ENCODE data around the gene MTMR3. TPM values are rescaled to one million over a fixed set of nuclear protein-coding genes. Genes with fewer than 3 reads are reported as not detected.

The MTMR3 gene
- total RNA-seq, 1 donor from 2014 or later, result 35.4 TPM

- H3K9me3 ChIP-seq (ENCODE audit: low read depth), result no peaks in the 10 kb centered on the region
- H2AFZ ChIP-seq (replicated peaks), result no peak overlapping the region
- H3K27ac ChIP-seq, result no peak overlapping the region
- H3K27me3 ChIP-seq, result no peaks in the 10 kb centered on the region
- Mint-ChIP-seq H3K27me3 (ENCODE audit: insufficient read depth, low read depth) (peaks cover 2% of the 10 kb centered on the region), H3K4me3 (no peak overlapping the region), H3K36me3 (peaks cover 39% of the 10 kb centered on the region), H3K4me1 (no peaks in the 10 kb centered on the region), H3K9me3 (no peaks in the 10 kb centered on the region), H3K27ac (no peak overlapping the region)
- DNase-seq (ENCODE audit: low spot score), result no peak
- H4K20me1 ChIP-seq (ENCODE audit: low read depth), result peaks cover 6% of the 10 kb centered on the region
- no peak overlapping the region for H3K4me3 ChIP-seq
- no peak overlapping the region for H3K4me2 ChIP-seq
- no peak overlapping the region for H3K9ac ChIP-seq
- no peak for TF ChIP-seq CTCF (IDR thresholded peaks at IDR 0.05)
- TF ChIP-seq EZH2 (IDR thresholded peaks at IDR 0.05), result no peak
- no peak for TF ChIP-seq EZH2phosphoT487 (IDR thresholded peaks at IDR 0.05)
- H3K79me2 ChIP-seq (ENCODE audit: low read depth), result no peaks in the 10 kb centered on the region
- no peaks in the 10 kb centered on the region for H3F3A ChIP-seq (ENCODE audit: low read depth)
- H3K4me1 ChIP-seq, result peaks cover 10% of the 10 kb centered on the region
- H3K36me3 ChIP-seq, result no peaks in the 10 kb centered on the region
Observed at GRCh38 chr22:30025221-30025620, 142.2 kb downstream of the MTMR3 start.

DNA sequence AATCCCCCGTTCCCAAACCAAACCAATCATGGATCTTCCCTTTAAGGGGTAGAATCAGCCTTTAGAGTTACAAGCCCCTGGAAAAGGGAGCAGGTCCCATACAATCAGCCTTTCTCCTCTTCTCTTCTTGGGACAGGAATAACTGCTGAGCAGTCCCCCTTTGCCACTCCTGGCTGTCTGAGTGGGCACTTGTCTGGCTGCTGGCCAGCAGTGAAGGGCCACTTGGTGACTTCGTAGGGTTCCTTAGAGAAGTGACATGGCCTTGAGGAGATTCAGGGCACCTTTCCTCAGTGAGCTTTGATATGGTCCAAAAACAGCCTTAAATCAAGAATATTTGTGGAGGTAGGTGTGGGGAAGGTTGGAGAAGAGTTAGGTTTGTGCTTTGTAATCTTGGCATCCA is 143.8 kb downstream of the MTMR3 start:
- H3F3A ChIP-seq (ENCODE audit: low read depth), result no peaks in the 10 kb centered on the region
- no peak overlapping the region for H3K27ac Mint-ChIP-seq

DNA sequence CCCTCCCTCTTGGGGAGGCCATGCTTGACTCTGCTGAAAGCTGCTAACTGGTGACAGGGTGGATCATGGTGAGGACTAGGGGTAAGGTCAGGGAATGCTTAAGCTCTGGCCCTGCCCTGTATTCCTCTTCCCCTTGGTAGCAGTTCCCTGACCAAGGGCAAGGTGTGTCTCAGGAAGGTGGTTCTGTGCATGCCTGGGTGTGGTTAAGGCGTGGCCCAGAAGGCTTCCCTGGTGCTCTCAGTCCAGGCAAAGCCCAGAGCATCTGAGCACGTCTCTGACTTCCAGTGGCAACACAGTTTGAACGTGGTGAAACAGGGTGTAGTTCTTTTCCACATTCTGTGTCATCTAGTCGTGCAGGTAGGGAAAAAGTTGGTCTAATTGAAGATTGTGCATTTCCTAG is 144.2 kb downstream of the MTMR3 start:
- Mint-ChIP-seq H3K27ac (no peak overlapping the region), H3K9me3 (no peaks in the 10 kb centered on the region), H3K36me3 (peaks cover 26% of the 10 kb centered on the region), H3K4me3 (no peak overlapping the region), H3K4me1 (no peaks in the 10 kb centered on the region), H3K27me3 (ENCODE audit: insufficient read depth, low read depth) (peaks cover 2% of the 10 kb centered on the region)
- Histone ChIP-seq H3K4me1 (peaks cover 10% of the 10 kb centered on the region), H3K4me2 (no peak overlapping the region), H3K27ac (no peak overlapping the region), H3K79me2 (ENCODE audit: low read depth) (no peaks in the 10 kb centered on the region), H3F3A (ENCODE audit: low read depth) (no peaks in the 10 kb centered on the region), H2AFZ (replicated peaks) (no peak overlapping the region), H3K9ac (no peak overlapping the region), H3K9me3 (ENCODE audit: low read depth) (no peaks in the 10 kb centered on the region), H3K36me3 (no peaks in the 10 kb centered on the region), H4K20me1 (ENCODE audit: low read depth) (peaks cover 6% of the 10 kb centered on the region), H3K4me3 (no peak overlapping the region), H3K27me3 (no peaks in the 10 kb centered on the region)
- no peak for DNase-seq (ENCODE audit: low spot score)
- TF ChIP-seq EZH2 (IDR thresholded peaks at IDR 0.05) (no peak), CTCF (IDR thresholded peaks at IDR 0.05) (no peak), EZH2phosphoT487 (IDR thresholded peaks at IDR 0.05) (no peak)

More for the DNA sequence above, 143.8 kb downstream of the MTMR3 start:
- no peaks in the 10 kb centered on the region for H3K9me3 Mint-ChIP-seq
- Histone ChIP-seq H4K20me1 (ENCODE audit: low read depth) (peaks cover 6% of the 10 kb centered on the region), H3K4me3 (no peak overlapping the region), H3K9ac (no peak overlapping the region), H3K36me3 (no peaks in the 10 kb centered on the region), H3K4me2 (no peak overlapping the region), H3K9me3 (ENCODE audit: low read depth) (no peaks in the 10 kb centered on the region), H3K4me1 (peaks cover 10% of the 10 kb centered on the region), H3K79me2 (ENCODE audit: low read depth) (no peaks in the 10 kb centered on the region), H3K27me3 (no peaks in the 10 kb centered on the region), H2AFZ (replicated peaks) (no peak overlapping the region), H3K27ac (no peak overlapping the region)
- H3K4me3 Mint-ChIP-seq, result no peak overlapping the region
- H3K27me3 Mint-ChIP-seq (ENCODE audit: insufficient read depth, low read depth), result peaks cover 2% of the 10 kb centered on the region
- no peaks in the 10 kb centered on the region for H3K4me1 Mint-ChIP-seq
- no peak for TF ChIP-seq EZH2phosphoT487 (IDR thresholded peaks at IDR 0.05)
- no peak for TF ChIP-seq EZH2 (IDR thresholded peaks at IDR 0.05)
- TF ChIP-seq CTCF (IDR thresholded peaks at IDR 0.05), result no peak
- peaks cover 28% of the 10 kb centered on the region for H3K36me3 Mint-ChIP-seq
- no peak for DNase-seq (ENCODE audit: low spot score)

Data from neural progenitor cell (in vitro differentiated cells).